ENCODE data around the gene MORN1.

The MORN1 gene

GRCh38 chr1:2344744-2345296 lies 46.5 kb downstream of the MORN1 start:
- Histone ChIP-seq H3K4me2 (ENCODE audit: low read depth, low read length, poor library complexity, severe bottlenecking) (no peak overlapping the region), H3K27me3 (ENCODE audit: insufficient read depth, low read length, poor library complexity, severe bottlenecking) (no peaks in the 10 kb centered on the region), H3K79me2 (ENCODE audit: insufficient read depth, low read length) (no peaks in the 10 kb centered on the region), H3K36me3 (ENCODE audit: insufficient read depth, low read length) (no peaks in the 10 kb centered on the region), H4K20me1 (ENCODE audit: insufficient read depth, low read length, poor library complexity, severe bottlenecking) (no peaks in the 10 kb centered on the region), H3K9ac (ENCODE audit: low read depth, low read length, poor library complexity, severe bottlenecking) (no peak overlapping the region), H3K9me2 (replicated peaks; ENCODE audit: low read depth, low read length) (no peaks in the 10 kb centered on the region), H3F3A (ENCODE audit: low read depth) (no peaks in the 10 kb centered on the region), H3K4me1 (ENCODE audit: insufficient read depth, low read length, poor library complexity, severe bottlenecking) (no peaks in the 10 kb centered on the region), H3K4me3 (ENCODE audit: low read length, poor library complexity, severe bottlenecking) (no peak overlapping the region), H2AFZ (ENCODE audit: low read length) (no peak overlapping the region), H3K9me3 (ENCODE audit: insufficient read depth, low read depth, low read length) (no peaks in the 10 kb centered on the region)
- no peak for TF ChIP-seq CTCF (conservative IDR thresholded peaks at IDR 0.05; ENCODE audit: low read length)

GRCh38 chr1:2344121-2344681 lies 47.2 kb downstream of the MORN1 start:
- no peaks in the 10 kb centered on the region for H3K36me3 ChIP-seq (ENCODE audit: insufficient read depth, low read length)
- no peaks in the 10 kb centered on the region for H3K27me3 ChIP-seq (ENCODE audit: insufficient read depth, low read length, poor library complexity, severe bottlenecking)
- no peak overlapping the region for H3K4me3 ChIP-seq (ENCODE audit: low read length, poor library complexity, severe bottlenecking)
- H3K9me3 ChIP-seq (ENCODE audit: insufficient read depth, low read depth, low read length), result no peaks in the 10 kb centered on the region
- H3K9me2 ChIP-seq (replicated peaks; ENCODE audit: low read depth, low read length), result no peaks in the 10 kb centered on the region
- H3K4me2 ChIP-seq (ENCODE audit: low read depth, low read length, poor library complexity, severe bottlenecking), result no peak overlapping the region
- H2AFZ ChIP-seq (ENCODE audit: low read length), result no peak overlapping the region
- TF ChIP-seq CTCF (conservative IDR thresholded peaks at IDR 0.05; ENCODE audit: low read length), result no peak
- TF ChIP-seq EZH2phosphoT487 (IDR thresholded peaks at IDR 0.05; ENCODE audit: borderline replicate concordance), result no peak
- no peaks in the 10 kb centered on the region for H3K79me2 ChIP-seq (ENCODE audit: insufficient read depth, low read length)
- H3F3A ChIP-seq (ENCODE audit: low read depth), result no peaks in the 10 kb centered on the region
- H3K9ac ChIP-seq (ENCODE audit: low read depth, low read length, poor library complexity, severe bottlenecking), result no peak overlapping the region
- no peaks in the 10 kb centered on the region for H3K4me1 ChIP-seq (ENCODE audit: insufficient read depth, low read length, poor library complexity, severe bottlenecking)
- H4K20me1 ChIP-seq (ENCODE audit: insufficient read depth, low read length, poor library complexity, severe bottlenecking), result no peaks in the 10 kb centered on the region

GRCh38 chr1:2343023-2343935 lies 48.1 kb downstream of the MORN1 start:
- Histone ChIP-seq H3K36me3 (ENCODE audit: insufficient read depth, low read length) (no peaks in the 10 kb centered on the region), H3K4me1 (ENCODE audit: insufficient read depth, low read length, poor library complexity, severe bottlenecking) (no peaks in the 10 kb centered on the region), H3K79me2 (ENCODE audit: insufficient read depth, low read length) (no peaks in the 10 kb centered on the region), H3K9me2 (replicated peaks; ENCODE audit: low read depth, low read length) (no peaks in the 10 kb centered on the region), H3K27me3 (ENCODE audit: insufficient read depth, low read length, poor library complexity, severe bottlenecking) (no peaks in the 10 kb centered on the region), H3K9me3 (ENCODE audit: insufficient read depth, low read depth, low read length) (no peaks in the 10 kb centered on the region), H3K4me3 (ENCODE audit: low read length, poor library complexity, severe bottlenecking) (no peak overlapping the region), H3K9ac (ENCODE audit: low read depth, low read length, poor library complexity, severe bottlenecking) (no peak overlapping the region), H3F3A (ENCODE audit: low read depth) (no peaks in the 10 kb centered on the region), H4K20me1 (ENCODE audit: insufficient read depth, low read length, poor library complexity, severe bottlenecking) (no peaks in the 10 kb centered on the region), H3K4me2 (ENCODE audit: low read depth, low read length, poor library complexity, severe bottlenecking) (no peak overlapping the region), H2AFZ (ENCODE audit: low read length) (no peak overlapping the region)
- no peak for TF ChIP-seq CTCF (conservative IDR thresholded peaks at IDR 0.05; ENCODE audit: low read length)
